Tibial nerve (tissue), 3 donors: Measurements from ENCODE around the gene ANKMY1.

Experiments
- POLR2A ChIP-seq, 2 donors: fragments of 450-650 bp; IDR thresholded peaks; one replicate each; pipeline ENCODE4 v1.6.1; 2017; ENCODE audit warnings: antibody characterized with exemption in 2 of 2, mild to moderate bottlenecking in 2 of 2, moderate library complexity in 2 of 2
- TF ChIP-seq, protein P1 (sequence below), 5 experiments: fragments of 200-600 bp in 3 of 5; fragments of 450-650 bp in 2 of 5; sonication (generic) in 3 of 5; IDR thresholded peaks; one replicate each; pipeline ENCODE4 v1.5.1; 2016 to 2019; ENCODE audit warnings: antibody characterized with exemption in 5 of 5, mild to moderate bottlenecking in 3 of 5, moderate library complexity in 2 of 5

DNA sequence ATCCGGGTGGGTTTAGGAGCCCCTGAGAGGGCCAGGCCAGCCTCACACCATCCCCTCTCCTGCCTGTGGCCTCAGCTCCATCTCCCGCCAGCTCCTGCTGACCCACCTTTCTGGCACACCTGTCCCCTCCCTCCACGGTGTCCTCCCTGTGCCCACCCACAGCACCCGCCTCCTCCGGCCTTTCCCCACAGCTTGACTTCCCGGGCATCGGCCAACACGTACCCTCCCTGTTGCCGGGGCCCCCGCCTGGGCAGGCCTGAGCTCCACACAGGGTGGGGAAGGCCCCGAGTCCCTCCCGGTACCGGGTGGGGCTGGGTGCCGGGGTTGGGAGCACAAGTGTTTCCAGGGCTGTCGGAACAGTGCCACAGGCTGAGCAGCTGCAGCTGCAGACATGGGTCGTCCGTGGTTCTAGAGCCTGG is 115.8 kb downstream of the ANKMY1 start:
- TF ChIP-seq, protein P1, sequence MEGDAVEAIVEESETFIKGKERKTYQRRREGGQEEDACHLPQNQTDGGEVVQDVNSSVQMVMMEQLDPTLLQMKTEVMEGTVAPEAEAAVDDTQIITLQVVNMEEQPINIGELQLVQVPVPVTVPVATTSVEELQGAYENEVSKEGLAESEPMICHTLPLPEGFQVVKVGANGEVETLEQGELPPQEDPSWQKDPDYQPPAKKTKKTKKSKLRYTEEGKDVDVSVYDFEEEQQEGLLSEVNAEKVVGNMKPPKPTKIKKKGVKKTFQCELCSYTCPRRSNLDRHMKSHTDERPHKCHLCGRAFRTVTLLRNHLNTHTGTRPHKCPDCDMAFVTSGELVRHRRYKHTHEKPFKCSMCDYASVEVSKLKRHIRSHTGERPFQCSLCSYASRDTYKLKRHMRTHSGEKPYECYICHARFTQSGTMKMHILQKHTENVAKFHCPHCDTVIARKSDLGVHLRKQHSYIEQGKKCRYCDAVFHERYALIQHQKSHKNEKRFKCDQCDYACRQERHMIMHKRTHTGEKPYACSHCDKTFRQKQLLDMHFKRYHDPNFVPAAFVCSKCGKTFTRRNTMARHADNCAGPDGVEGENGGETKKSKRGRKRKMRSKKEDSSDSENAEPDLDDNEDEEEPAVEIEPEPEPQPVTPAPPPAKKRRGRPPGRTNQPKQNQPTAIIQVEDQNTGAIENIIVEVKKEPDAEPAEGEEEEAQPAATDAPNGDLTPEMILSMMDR (IDR thresholded peaks at IDR 0.05): no peak
- TF ChIP-seq POLR2A (IDR thresholded peaks at IDR 0.05): no peak
